ENCODE measurements around the gene DUXB.

Gene DUXB

GRCh38 chr16:75679366-75679765, 21.9 kb downstream of the DUXB start:
- Histone ChIP-seq H3K9ac (no peak overlapping the region), H3K4me2 (peak overlapping the region in 4 of 11 experiments; percentile 33 to 78 (median 52); a peak in 7 of 22 replicates), H3K4me1 (peaks cover 0 to 15% (median 0%) of the 10 kb centered on the region in 10 experiments; a peak in 7 of 20 replicates), H3K27ac (no peak overlapping the region), H3K36me3 (no peaks in the 10 kb centered on the region; a peak in 4 of 22 replicates), H3K27me3 (no peaks in the 10 kb centered on the region), H3K4me3 (no peak overlapping the region), H4K20me1 (no peaks in the 10 kb centered on the region), H3K9me3 (replicated peaks in 1 of 11) (peaks cover 19 to 24% (median 22%) of the 10 kb centered on the region in 11 experiments)
- TF ChIP-seq Cebpa-rat (IDR thresholded peaks at IDR 0.05) = no peak

GRCh38 chr16:75676909-75677308, 24.4 kb downstream of the DUXB start, which contains the start of gene CPHXL2:
Gene CPHXL2 (minus strand): TSS chr16:75677009. CDS start chr16:75676999, 10 bp downstream.
- Histone ChIP-seq H3K36me3 (no peaks in the 10 kb centered on the region), H3K4me3 (no peak within 1 kb of the TSS), H3K9ac (no peak within 1 kb of the TSS), H3K27me3 (no peaks in the 10 kb centered on the region), H3K4me2 (no peak within 1 kb of the TSS), H3K9me3 (replicated peaks in 1 of 11) (peaks cover 0 to 5% (median 0%) of the 10 kb centered on the region in 11 experiments; a peak in 2 of 22 replicates), H3K4me1 (peaks cover 0 to 15% (median 0%) of the 10 kb centered on the region in 10 experiments; a peak in 7 of 20 replicates), H3K27ac (no peak within 1 kb of the TSS), H4K20me1 (no peaks in the 10 kb centered on the region)
- no peak for TF ChIP-seq Cebpa-rat (IDR thresholded peaks at IDR 0.05)

DNA sequence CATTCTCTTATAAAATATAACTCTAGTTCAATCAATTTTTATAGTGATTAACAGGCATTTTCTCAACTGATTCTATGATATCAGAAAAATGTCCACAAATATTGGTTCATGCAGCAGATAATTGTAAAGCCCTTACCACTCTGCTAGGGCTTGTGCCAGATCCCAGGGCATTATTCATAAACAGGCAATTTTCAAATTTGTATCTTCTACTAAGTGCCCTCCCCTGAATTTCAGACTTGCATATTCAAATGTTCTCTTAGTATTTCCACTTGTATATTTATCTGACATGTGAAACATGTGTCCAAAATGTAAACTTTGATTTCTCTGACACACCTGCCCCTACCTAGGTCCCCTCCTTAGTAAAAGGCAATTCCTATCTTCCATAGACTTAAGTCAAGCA, 33.8 kb downstream of the DUXB start:
- no peaks in the 10 kb centered on the region for H4K20me1 ChIP-seq
- TF ChIP-seq Cebpa-rat (IDR thresholded peaks at IDR 0.05) = no peak

GRCh38 chr16:75660726-75661302, 40.4 kb downstream of the DUXB start:
- H3K4me3 ChIP-seq = no peak overlapping the region
- H3K27ac ChIP-seq = no peak overlapping the region
- peaks cover 0 to 40% (median 20%) of the 10 kb centered on the region in 11 experiments; a peak in 15 of 22 replicates for H4K20me1 ChIP-seq
- peaks cover 0 to 4% (median 0%) of the 10 kb centered on the region in 11 experiments; a peak in 2 of 22 replicates for H3K9me3 ChIP-seq (replicated peaks in 1 of 11)
- no peak overlapping the region for H3K9ac ChIP-seq
- H3K27me3 ChIP-seq = no peaks in the 10 kb centered on the region
- peaks cover 39 to 67% (median 57%) of the 10 kb centered on the region in 11 experiments for H3K36me3 ChIP-seq
- H3K4me2 ChIP-seq = no peak overlapping the region
- TF ChIP-seq Cebpa-rat (IDR thresholded peaks at IDR 0.05) = no peak
- no peaks in the 10 kb centered on the region for H3K4me1 ChIP-seq

More for the DNA sequence above, 33.8 kb downstream of the DUXB start:
- Histone ChIP-seq H3K4me1 (no peaks in the 10 kb centered on the region), H3K9ac (no peak overlapping the region), H3K27ac (no peak overlapping the region), H3K4me2 (no peak overlapping the region), H3K27me3 (no peaks in the 10 kb centered on the region), H3K9me3 (replicated peaks in 1 of 11) (peaks cover 0 to 4% (median 0%) of the 10 kb centered on the region in 11 experiments; a peak in 2 of 22 replicates), H3K36me3 (peaks cover 0 to under 1% (median 0%) of the 10 kb centered on the region in 11 experiments; a peak in 2 of 22 replicates), H3K4me3 (no peak overlapping the region)

GRCh38 chr16:75660321-75660720, 40.9 kb downstream of the DUXB start:
- Histone ChIP-seq H3K36me3 (peaks cover 44 to 72% (median 62%) of the 10 kb centered on the region in 11 experiments), H3K4me3 (no peak overlapping the region), H3K4me2 (no peak overlapping the region), H3K27ac (no peak overlapping the region), H3K27me3 (no peaks in the 10 kb centered on the region), H4K20me1 (peaks cover 0 to 45% (median 20%) of the 10 kb centered on the region in 11 experiments; a peak in 15 of 22 replicates), H3K9me3 (replicated peaks in 1 of 11) (peaks cover 0 to 1% (median 0%) of the 10 kb centered on the region in 11 experiments; a peak in 2 of 22 replicates), H3K9ac (no peak overlapping the region), H3K4me1 (no peaks in the 10 kb centered on the region)
- TF ChIP-seq Cebpa-rat (IDR thresholded peaks at IDR 0.05) = no peak

GRCh38 chr16:75658175-75658574, 43.1 kb downstream of the DUXB start:
- Histone ChIP-seq H3K9me3 (replicated peaks in 1 of 11) (no peaks in the 10 kb centered on the region), H3K27ac (no peak overlapping the region), H3K4me2 (no peak overlapping the region), H3K27me3 (no peaks in the 10 kb centered on the region), H3K4me3 (no peak overlapping the region), H3K36me3 (peaks cover 65 to 92% (median 83%) of the 10 kb centered on the region in 11 experiments), H3K9ac (no peak overlapping the region), H4K20me1 (peaks cover 7 to 67% (median 34%) of the 10 kb centered on the region in 11 experiments; a peak in 18 of 22 replicates), H3K4me1 (peaks cover 0 to 10% (median 4%) of the 10 kb centered on the region in 10 experiments; a peak in 8 of 20 replicates)
- TF ChIP-seq Cebpa-rat (IDR thresholded peaks at IDR 0.05) = no peak

DNA sequence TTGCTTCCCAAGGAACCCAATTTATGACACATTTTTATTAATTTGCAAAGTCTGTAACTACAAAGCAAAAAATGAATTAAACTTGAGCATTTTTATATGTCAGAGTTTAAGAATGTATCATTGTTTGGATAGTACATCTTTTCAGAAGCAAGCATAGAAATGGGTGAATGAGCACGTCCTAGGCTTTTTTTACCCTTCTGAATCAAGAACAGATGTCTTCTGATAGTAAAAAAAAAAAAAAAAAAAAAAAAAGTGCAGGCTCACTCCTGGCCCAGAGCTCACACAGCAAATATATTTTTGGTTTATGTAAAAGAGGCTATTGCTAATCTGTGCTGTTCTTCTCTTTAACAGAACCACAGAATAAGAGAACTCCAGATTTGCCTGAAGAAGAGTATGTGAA, 47.3 kb downstream of the DUXB start:
- no peak for TF ChIP-seq Cebpa-rat (IDR thresholded peaks at IDR 0.05)
- H3K4me1 ChIP-seq = peaks cover 19 to 45% (median 34%) of the 10 kb centered on the region in 10 experiments
- no peak overlapping the region for H3K9ac ChIP-seq
- no peaks in the 10 kb centered on the region for H3K27me3 ChIP-seq
- peaks cover 39 to 95% (median 76%) of the 10 kb centered on the region in 11 experiments for H4K20me1 ChIP-seq
- peaks cover 52 to 85% (median 62%) of the 10 kb centered on the region in 11 experiments for H3K36me3 ChIP-seq
- H3K9me3 ChIP-seq (replicated peaks in 1 of 11) = no peaks in the 10 kb centered on the region
- H3K27ac ChIP-seq = no peak overlapping the region
- peak overlapping the region in 1 of 11 experiments; percentile 11; a peak in 1 of 22 replicates for H3K4me2 ChIP-seq
- H3K4me3 ChIP-seq = no peak overlapping the region

- TF ChIP-seq Cebpa-rat (IDR thresholded peaks at IDR 0.05) = no peak
- H3K27ac ChIP-seq = peak overlapping the region; percentile 85 to 96 (median 93)
- H3K36me3 ChIP-seq = peaks cover 18 to 58% (median 36%) of the 10 kb centered on the region in 11 experiments
- H3K4me2 ChIP-seq = peak overlapping the region; percentile 72 to 98 (median 91)
- H3K4me3 ChIP-seq = peak overlapping the region; percentile 80 to 98 (median 94)
- peaks cover 42 to 86% (median 64%) of the 10 kb centered on the region in 11 experiments for H4K20me1 ChIP-seq
- no peaks in the 10 kb centered on the region for H3K27me3 ChIP-seq
- no peaks in the 10 kb centered on the region for H3K9me3 ChIP-seq (replicated peaks in 1 of 11)
- H3K9ac ChIP-seq = peak overlapping the region; percentile 88 to 97 (median 93)
- peaks cover 45 to 66% (median 58%) of the 10 kb centered on the region in 10 experiments for H3K4me1 ChIP-seq
Measured at GRCh38 chr16:75648265-75649076, 52.8 kb downstream of the DUXB start.
